HL-60/S4 (cell line): ENCODE data around the gene CIRBP.

Experiments
- in situ Hi-C: fragments of 300-500 bp; cut with MboI; formaldehyde crosslinking; loops from 2 replicates; pipeline ENCODE4 v1.14.3; 2022; ENCODE audit warnings: low sequenced_read_pairs

The CIRBP gene

GRCh38 chr19:1230783-1231489 is 38.2 kb upstream of the CIRBP start:
- in situ Hi-C loops = no loop called here

DNA sequence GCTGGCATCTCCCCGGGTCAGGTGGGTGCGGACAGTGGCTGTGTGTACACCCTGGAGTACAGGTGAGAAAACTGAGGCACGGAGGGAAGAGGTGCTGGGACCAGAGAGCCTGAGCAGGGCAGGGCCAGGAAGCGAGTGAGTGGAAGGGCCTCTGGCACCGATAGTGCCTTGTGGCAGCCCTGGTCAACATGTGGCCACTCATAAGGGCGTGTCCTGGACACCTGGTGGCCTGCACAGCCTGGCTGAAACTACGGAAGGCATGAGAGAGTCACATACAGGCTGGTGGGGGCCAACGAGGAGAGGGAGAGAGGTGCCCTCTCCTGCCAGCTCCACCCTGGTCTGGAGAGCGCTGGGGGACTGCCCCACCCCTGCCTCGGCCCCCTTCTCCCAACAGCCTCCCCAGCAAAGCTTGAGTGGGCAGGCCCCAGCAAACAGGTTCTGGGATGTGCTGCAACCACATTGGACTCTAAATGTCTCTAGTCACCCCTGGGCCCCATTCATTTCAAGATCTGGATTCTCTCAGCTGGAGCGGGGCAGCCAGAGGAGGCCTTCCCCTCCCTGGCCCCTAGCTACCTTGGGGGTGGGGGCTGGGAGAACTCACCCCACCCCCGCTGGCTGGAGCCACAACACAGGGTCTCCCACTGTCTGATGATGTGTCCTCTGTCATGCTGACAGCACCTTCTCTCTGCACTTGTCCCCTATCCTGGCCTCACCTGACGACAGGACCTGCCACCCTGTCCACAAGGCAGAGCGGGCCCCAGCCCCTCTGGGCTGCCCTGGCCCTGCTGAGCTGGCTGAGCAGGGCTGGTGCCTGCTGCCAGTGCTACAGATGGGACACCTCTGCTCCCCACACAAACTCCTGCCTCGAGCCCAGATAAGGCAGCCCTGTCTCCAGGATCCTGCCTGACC is 37.1 kb upstream of the CIRBP start:
- in situ Hi-C loops = no loop called here

GRCh38 chr19:1232652-1233072 is 36.5 kb upstream of the CIRBP start:
- in situ Hi-C loops = no loop called here

DNA sequence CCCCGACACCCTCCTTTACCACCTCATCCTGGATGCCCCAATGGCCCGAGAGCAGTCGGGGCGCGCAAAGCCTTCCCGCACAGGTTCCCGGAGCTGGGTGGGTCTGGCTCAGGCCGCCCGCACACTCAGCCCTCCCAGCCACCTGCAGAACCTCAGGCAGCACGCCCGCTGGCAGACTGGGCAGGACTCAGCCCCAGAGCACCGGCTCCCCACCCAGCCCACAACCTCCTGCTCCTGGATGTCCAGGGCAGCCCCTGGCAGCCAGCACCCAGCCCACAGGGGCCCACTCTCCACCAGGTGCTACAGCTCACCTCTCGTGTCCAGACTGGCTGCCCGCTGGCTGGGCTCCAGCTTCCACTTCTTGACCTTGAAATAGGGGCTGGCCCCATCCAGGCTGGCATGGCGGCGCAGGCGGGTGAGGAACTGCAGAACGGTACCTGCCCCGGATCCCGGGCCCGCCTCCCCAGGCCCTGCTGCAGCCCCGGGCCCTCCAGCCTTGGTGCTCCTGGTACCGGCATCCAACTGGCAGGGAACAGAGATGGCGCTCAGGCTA is 35.9 kb upstream of the CIRBP start:
- in situ Hi-C loops = no loop called here

GRCh38 chr19:1234051-1234954 is 34.8 kb upstream of the CIRBP start:
- in situ Hi-C loops = no loop called here

GRCh38 chr19:1234955-1235380 is 34.2 kb upstream of the CIRBP start:
- in situ Hi-C loops = no loop called here

DNA sequence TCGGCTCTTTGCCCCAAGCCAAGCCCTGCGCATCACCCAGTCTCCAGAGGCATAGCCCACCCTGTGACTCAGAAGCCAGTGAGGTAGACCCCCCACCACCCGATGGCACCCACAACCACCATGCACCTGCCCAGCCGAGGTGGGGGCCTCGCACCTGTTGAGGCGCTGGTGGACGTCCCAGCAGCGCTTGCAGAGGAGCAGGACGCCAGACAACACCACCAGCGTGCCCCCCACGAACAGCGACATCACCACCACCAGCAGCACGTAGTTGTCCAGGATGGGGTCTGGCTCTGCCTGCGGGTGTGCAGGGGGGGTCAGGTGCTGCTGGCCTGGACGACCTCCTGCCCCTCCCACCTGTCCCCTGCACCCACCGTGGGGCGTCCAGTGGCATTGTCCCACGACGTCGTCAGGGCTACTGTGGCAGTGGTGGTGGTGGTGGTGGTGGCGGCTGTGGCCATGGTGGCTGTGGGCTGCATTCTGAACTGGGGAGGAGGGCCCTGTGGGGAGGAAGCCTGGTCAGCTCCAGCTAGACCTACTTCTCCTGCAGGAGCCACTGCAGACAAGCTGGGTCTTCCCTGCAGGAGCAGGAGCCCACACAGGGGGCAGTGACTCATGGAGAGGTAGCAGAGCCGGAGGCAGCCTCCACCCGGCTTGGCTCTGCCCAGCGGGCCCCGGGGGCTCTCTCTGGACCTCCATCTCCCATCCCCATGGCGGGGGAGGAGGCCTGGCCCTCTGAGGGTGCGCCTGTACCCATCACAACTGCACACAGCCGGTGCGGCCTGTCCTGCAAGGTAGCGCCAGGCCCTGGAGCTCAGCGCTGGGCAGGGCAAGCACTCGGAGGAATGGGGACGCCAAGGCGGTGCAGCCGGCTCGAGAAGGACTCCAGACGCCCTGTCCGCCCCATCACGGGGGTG is 33.2 kb upstream of the CIRBP start:
- in situ Hi-C loops = no loop called here

GRCh38 chr19:1236576-1236975 is 32.6 kb upstream of the CIRBP start:
- in situ Hi-C loops = no loop called here

GRCh38 chr19:1237027-1237659 is 32.0 kb upstream of the CIRBP start:
- in situ Hi-C loops = no loop called here

DNA sequence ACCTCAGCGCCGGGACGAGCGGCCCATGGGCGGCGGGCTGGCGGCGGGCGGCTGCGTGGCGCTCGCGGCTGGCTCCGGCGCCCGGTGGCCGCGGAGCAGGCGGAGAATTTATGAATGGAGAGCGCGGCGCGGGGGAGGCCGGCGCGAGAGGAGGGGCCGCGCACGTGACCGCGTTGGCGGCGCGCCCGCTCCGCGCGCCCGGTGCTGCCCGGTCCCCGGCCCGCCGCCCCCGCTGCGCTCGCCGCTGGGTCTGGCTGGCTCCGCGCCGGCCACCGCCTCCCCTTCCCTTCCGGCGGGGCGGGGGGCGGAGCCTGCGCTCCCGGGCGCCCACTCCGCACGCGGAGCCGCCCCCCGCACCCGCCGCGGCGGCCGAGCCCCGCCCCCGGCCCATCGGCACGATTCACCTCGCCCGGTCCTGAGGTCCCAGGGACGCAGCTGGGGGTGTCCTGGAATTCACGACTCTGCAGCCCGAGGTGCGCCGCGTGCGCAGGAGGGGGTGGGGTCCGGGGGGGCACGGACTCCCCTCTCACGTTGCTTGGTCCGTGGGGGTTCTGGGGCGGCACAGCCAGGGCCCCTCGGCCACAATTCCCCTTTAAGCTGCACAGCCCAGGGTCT is 31.3 kb upstream of the CIRBP start, which contains the start of gene CBARP:
Gene CBARP (minus strand): TSS at position 252 of the 615 bp plus-strand sequence. CDS start 1,905 bp downstream, outside the sequence.
- in situ Hi-C loops = no loop called here

DNA sequence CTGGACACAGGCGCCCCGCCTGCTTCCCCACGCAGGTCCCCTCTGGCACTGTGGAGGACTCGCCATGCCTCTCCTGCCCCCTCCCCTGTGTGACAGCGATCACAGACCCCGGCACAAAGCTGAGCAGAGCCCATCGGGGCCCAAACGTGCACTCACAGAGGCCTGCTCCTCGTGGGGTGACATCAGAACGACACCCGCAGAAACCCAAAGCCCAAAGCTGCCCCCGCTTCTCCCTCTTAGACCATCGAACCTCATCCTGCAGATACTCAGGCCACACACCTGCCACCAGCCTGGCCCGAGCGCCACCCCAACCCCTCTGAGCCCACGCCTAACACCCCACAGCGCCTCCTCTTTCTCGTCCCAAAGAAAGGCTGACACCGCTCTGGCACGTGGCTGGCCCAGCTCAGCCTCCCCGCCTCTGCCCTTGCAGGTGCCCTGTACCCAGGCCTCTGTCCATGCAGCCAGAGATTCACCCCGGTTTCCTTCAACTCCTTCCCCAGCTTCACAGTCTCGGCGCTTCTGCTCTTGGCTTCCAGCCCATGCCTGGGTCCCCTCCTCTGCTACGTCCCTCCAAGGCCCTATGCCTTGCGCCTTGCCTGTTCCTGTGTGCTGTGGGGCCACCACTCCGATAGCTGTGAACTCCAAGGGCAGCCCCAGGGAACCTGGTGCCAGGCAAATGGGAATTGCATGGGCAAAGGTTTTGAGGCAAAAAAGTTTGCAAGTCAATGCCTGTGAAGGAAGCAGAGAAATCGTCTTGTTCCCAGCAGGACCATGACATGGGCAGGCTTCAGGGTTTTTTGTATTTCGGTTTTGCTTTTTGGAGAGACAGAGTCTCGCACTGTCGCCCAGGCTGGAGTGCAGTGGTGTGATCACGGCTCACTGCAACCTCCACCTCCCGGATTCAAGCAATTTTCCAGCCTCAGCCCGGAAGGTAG is 30.5 kb upstream of the CIRBP start:
- in situ Hi-C loops = no loop called here

- in situ Hi-C loops = no loop called here
Measured at GRCh38 chr19:1239420-1239795, 29.7 kb upstream of the CIRBP start.

GRCh38 chr19:1239796-1240737 is 29.1 kb upstream of the CIRBP start:
- in situ Hi-C loops = loop anchor here (10.0 kb wide), 1 partner anchor 315 kb away; the partner anchor contains the start of gene ARID3A

DNA sequence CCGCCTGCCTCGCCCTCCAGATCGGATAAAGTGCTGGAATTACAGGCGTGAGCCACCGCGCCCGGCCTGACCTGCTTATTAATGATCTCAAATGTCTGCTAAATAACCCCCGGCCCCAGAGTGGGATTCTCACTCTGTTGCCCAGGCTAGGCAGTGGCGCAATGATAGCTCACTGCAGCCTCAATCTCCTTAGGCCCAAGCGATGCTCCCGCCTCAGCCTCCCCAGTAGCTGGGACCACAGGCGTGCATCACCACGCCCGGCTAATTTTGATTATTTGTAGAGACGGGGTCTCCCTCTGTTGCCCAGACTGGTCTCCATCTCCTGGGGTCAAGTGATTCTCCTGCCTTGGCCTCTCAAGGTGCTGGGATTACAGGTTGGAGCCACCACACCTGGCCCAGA is 28.2 kb upstream of the CIRBP start:
- in situ Hi-C loops = loop anchor here (10.0 kb wide), 1 partner anchor 316 kb away; the partner anchor contains the start of gene ARID3A

DNA sequence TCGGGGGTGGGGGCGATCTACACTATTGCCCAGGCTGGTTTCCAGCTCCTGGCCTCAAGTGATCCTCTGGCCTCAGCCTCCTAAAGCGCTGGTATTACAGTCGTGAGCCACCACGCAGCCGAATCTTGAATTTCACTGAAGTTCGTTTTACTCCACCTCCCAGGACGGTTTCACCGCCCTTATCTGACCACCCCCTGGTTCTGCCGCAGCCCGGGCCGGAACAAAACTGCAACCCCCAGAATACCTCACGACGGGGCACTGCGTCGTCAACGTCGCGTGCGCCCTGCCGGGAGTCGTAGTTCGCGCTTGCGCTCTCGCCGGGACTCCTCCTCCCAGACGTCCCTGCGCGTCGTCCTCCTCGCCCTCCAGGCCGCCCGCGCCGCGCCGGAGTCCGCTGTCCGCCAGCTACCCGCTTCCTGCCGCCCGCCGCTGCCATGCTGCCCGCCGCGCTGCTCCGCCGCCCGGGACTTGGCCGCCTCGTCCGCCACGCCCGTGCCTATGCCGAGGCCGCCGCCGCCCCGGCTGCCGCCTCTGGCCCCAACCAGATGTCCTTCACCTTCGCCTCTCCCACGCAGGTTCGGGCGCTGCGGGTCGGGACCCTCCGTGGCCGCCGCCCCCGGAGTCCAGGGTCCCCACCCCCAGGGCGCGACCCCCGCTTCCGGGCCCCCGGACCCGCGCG is 27.6 kb upstream of the CIRBP start, which contains the start of gene ATP5F1D:
Gene ATP5F1D (plus strand): TSS at position 335 of the 679 bp plus-strand sequence. CDS start 100 bp downstream, at position 435.
- in situ Hi-C loops = loop anchor here (10.0 kb wide), 1 partner anchor 317 kb away; the partner anchor contains the start of gene ARID3A
